Osteocyte (in vitro differentiated cells): ENCODE results near the gene ZC3H8. TPM values are rescaled to one million over a fixed set of nuclear protein-coding genes. Genes with fewer than 3 reads are reported as not detected.

Experiments used
- DNase-seq: peaks from one replicate; pipeline ENCODE4 v3.0.0; 2021; ENCODE audit warnings: mixed read lengths; ENCODE audit not compliant: unreplicated experiment; ENCODE audit errors: extremely low spot score
- H3K27ac Mint-ChIP-seq: one replicate; pipeline ENCODE4 v1.8.0; 2021; ENCODE audit warnings: mild to moderate bottlenecking, mixed read lengths; ENCODE audit not compliant: unreplicated experiment
- H3K27me3 Mint-ChIP-seq: one replicate; pipeline ENCODE4 v1.8.0; 2021; ENCODE audit warnings: mixed read lengths; ENCODE audit not compliant: unreplicated experiment
- H3K36me3 Mint-ChIP-seq: one replicate; pipeline ENCODE4 v1.8.0; 2021; ENCODE audit warnings: mixed read lengths; ENCODE audit not compliant: unreplicated experiment
- H3K4me1 Mint-ChIP-seq: one replicate; pipeline ENCODE4 v1.8.0; 2021; ENCODE audit warnings: mixed read lengths; ENCODE audit not compliant: unreplicated experiment
- H3K4me3 Mint-ChIP-seq: one replicate; pipeline ENCODE4 v1.8.0; 2021; ENCODE audit warnings: mild to moderate bottlenecking, moderate library complexity, mixed read lengths; ENCODE audit not compliant: unreplicated experiment
- H3K9me3 Mint-ChIP-seq: one replicate; pipeline ENCODE4 v1.8.0; 2021; ENCODE audit warnings: mixed read lengths; ENCODE audit not compliant: unreplicated experiment
- CTCF ChIP-seq: fragments of 200-600 bp; sonication (generic); IDR thresholded peaks from 2 replicates; pipeline ENCODE4 v1.5.0; 2021; ENCODE audit warnings: antibody characterized with exemption, mild to moderate bottlenecking, moderate library complexity
- total RNA-seq: library from RNA; stranded (reverse); gene quantifications from 2 replicates; pipeline ENCODE4 v1.2.1, GENCODE V29; 2021

ZC3H8 gene
- total RNA-seq, 1 donor from 2014 or later = 9.9 TPM

- DNase-seq = no peak
- Mint-ChIP-seq H3K9me3 (peaks cover 8% of the 10 kb centered on the region), H3K36me3 (no peaks in the 10 kb centered on the region), H3K27ac (no peak overlapping the region), H3K4me3 (no peak overlapping the region), H3K4me1 (peaks cover 11% of the 10 kb centered on the region), H3K27me3 (no peaks in the 10 kb centered on the region)
- TF ChIP-seq CTCF = no peak
Measured at GRCh38 chr2:112272669-112273068, 17.8 kb upstream of the ZC3H8 start.

GRCh38 chr2:112268547-112268946 lies 13.7 kb upstream of the ZC3H8 start:
- Mint-ChIP-seq H3K36me3 (no peaks in the 10 kb centered on the region), H3K4me1 (no peaks in the 10 kb centered on the region), H3K4me3 (no peak overlapping the region), H3K9me3 (peaks cover 8% of the 10 kb centered on the region), H3K27me3 (peaks cover 13% of the 10 kb centered on the region), H3K27ac (no peak overlapping the region)
- no peak for TF ChIP-seq CTCF
- no peak for DNase-seq

- Mint-ChIP-seq H3K36me3 (no peaks in the 10 kb centered on the region), H3K9me3 (no peaks in the 10 kb centered on the region), H3K27me3 (peaks cover 13% of the 10 kb centered on the region), H3K4me1 (peaks cover 6% of the 10 kb centered on the region), H3K4me3 (no peak overlapping the region), H3K27ac (no peak overlapping the region)
- TF ChIP-seq CTCF = no peak
- DNase-seq = no peak
Measured at GRCh38 chr2:112262876-112263275, 8.0 kb upstream of the ZC3H8 start.

GRCh38 chr2:112260295-112260625 lies 5.4 kb upstream of the ZC3H8 start:
- Mint-ChIP-seq H3K27ac (no peak overlapping the region), H3K27me3 (peaks cover 4% of the 10 kb centered on the region), H3K9me3 (no peaks in the 10 kb centered on the region), H3K4me3 (no peak overlapping the region), H3K4me1 (peaks cover 6% of the 10 kb centered on the region), H3K36me3 (no peaks in the 10 kb centered on the region)
- no peak for TF ChIP-seq CTCF
- no peak for DNase-seq

- peak; percentile 90 for DNase-seq
- Mint-ChIP-seq H3K27me3 (peaks cover under 1% of the 10 kb centered on the region), H3K4me3 (peak overlapping the region; percentile 39), H3K27ac (no peak overlapping the region), H3K4me1 (peaks cover 6% of the 10 kb centered on the region), H3K9me3 (no peaks in the 10 kb centered on the region), H3K36me3 (no peaks in the 10 kb centered on the region)
- TF ChIP-seq CTCF = peak; percentile 97
Measured at GRCh38 chr2:112259509-112260294, 4.9 kb upstream of the ZC3H8 start.
